HG02571 (cell line): ENCODE measurements around the gene PASK.

Experiments used
- ATAC-seq: cut with Tn5 transposase; IDR thresholded peaks from one replicate; pipeline ENCODE4 v1.9.1; 2021; ENCODE audit warnings: mild to moderate bottlenecking, moderate library complexity; ENCODE audit not compliant: unreplicated experiment

Gene PASK

GRCh38 chr2:241128266-241128665 is 21.0 kb downstream of the PASK start:
- no peak for ATAC-seq

DNA sequence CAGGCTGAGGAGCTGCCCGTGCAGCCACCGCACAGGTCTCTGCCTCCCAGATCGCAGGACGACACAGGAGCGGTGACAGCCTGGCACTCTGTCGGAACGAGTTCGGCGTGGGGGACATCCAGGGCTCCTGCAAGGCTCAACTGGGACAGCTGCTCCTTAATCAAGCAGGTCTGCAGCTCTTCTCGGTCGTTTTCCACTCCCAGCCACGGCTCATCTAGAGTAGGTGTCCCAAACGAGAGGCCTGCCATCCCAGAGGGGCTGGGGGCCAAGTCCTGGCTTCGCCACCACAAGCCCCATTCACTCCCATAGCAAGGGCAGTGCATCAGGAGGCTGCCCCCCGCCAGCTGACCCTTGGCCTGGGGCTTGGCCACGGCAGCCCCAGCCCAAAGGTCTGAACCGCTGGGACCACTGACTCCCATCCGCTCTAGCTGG is 22.5 kb downstream of the PASK start:
- ATAC-seq, result no peak

GRCh38 chr2:241126201-241126611 is 23.1 kb downstream of the PASK start:
- ATAC-seq, result no peak

GRCh38 chr2:241125626-241126025 is 23.6 kb downstream of the PASK start:
- no peak for ATAC-seq

DNA sequence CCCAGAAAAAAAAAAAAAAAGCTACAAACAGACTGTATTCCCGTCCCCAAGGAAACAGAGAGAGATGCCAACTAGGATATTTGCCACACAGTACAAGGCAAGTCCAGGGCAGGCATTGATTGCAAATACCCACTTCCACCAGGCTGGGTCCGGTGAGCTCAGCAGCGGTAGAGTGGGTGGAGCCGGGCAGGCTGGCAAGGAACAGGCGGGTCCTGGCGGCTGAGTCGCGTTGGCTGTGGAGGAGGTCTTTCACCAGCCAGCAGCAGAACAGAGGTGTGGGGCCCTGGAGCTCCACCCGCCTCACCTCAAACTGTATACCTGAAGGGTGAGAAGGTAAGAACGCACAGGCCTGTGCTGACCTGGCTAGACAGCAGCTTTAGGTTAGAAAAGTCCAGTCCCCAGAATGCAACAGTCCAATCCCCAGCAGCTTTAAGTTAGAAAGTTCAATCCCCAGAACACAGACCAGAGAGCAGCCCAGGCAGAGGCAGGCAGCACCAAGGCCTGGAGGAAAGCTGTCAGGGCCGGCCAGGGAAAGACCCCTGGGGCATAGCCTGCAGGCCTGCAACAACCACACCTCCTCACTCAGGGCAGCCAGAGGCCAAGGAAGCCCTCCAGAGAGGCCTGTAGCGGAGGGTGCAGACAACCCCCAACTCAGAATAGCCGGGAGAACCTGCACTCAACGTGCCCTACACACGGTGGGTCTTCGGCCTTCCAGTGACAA is 25.3 kb downstream of the PASK start:
- no peak for ATAC-seq

DNA sequence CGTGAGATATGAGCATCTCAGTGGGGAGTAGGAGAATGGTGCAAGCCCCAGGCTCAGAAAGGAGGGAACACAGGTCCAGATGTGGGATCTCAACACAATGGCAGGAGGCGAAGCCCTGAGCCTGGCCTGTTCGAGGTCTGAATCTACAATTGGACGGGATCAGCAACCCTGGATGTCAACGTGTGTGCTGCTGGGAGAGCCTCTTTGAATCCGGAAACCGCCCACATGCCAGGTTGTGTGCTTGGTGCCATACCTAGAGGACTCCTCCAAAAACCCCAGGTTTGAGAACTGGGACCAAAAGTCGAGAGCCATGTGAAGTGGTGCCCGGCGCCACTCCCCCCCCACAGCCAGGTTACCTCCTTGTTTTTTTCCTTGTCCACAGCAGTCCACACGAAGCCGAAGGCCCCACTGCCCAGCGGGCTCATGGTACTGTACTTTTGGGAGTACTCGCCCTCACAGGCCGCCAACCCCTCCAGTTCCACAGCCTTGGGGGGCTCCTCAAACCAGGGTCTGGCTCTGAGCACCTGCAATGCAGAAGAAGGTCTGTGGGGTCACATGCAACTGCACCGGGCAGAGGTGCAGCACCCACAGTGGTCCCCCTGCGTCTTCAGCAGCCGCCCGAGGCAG is 26.8 kb downstream of the PASK start:
- ATAC-seq, result no peak

- no peak for ATAC-seq
Observed at GRCh38 chr2:241121008-241121407, 28.3 kb downstream of the PASK start.

DNA sequence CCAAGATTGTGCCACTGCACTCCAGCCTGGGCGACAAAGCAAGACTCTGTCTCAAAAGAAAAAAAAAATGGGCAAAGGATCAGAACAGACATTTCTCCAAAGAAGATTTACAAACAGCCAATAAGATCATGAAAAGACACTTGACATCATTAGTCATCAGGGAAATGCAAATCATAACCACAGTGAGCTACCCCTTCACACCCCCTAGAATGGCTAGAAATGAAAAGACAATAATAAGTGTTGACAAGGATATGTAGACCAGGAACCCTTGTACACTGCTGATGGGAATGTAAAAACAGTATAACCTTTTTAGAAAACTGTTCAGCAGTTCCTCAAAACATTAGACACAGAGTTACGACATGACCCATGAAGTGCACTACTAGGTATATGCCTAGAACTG is 28.8 kb downstream of the PASK start:
- no peak for ATAC-seq

GRCh38 chr2:241118737-241119505 is 30.4 kb downstream of the PASK start:
- no peak for ATAC-seq

DNA sequence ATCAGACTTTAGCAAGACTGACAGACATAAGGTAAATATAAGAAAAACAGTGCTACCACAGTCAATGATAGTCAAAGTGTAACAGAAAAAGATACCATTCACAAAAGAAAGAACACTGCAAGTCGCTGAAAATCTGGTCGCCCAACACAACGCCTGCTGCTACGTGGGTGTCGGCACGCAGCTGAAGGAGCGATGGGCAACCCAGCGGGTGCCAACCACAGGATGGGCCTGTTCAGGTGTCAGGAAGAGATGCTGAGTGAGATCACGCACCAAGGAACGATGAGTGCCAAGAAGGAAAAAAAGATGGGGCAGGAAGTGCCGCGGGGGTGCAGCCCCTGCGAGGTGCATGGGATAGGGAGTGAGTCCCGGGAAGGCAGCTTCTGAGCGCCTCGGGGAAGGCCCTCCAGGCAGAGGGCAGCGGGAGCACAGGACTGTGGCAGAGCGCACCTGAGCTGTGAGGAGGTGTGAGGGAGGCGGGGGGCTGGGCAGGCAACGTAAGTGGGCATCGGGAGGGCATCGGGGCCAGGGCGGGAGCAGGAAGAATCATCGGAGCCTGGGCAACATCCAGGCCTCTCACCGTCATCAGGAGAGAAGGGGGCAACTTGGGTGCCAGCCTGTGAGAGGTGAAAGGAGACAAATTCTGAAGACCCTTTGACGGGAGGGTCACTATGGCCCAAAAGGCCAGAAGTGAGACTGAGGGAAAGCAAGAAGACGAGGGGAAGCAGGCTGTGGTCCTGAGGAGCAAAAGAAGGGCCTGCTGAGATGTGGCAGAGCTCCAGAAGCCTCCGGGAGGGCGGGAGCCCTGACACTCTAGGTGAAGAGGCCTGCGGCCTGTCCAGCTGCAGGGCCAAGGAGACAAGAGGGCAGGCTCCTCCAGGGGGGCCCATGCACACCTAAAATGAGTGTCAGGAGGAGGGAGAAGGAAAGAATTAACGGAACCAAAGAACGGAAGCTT is 32.4 kb downstream of the PASK start:
- ATAC-seq, result no peak

DNA sequence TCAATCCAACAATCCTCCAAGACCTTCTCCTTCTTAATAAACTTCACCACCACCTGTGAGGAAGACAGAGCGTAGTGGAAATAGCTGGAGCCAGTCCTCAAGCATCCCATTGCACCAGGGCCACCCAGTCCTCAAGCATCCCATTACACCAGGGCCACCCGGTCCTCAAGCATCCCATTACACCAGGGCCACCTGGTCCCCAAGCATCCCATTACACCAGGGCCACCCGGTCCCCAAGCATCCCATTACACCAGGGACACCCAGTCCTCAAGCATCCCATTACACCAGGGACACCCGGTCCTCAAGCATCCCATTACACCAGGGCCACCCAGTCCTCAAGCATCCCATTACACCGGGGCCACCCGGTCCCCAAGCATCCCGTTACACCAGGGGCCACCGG is 33.9 kb downstream of the PASK start:
- no peak for ATAC-seq

GRCh38 chr2:241114836-241115235 is 34.4 kb downstream of the PASK start:
- no peak for ATAC-seq

GRCh38 chr2:241112592-241112991 is 36.7 kb downstream of the PASK start:
- no peak for ATAC-seq

DNA sequence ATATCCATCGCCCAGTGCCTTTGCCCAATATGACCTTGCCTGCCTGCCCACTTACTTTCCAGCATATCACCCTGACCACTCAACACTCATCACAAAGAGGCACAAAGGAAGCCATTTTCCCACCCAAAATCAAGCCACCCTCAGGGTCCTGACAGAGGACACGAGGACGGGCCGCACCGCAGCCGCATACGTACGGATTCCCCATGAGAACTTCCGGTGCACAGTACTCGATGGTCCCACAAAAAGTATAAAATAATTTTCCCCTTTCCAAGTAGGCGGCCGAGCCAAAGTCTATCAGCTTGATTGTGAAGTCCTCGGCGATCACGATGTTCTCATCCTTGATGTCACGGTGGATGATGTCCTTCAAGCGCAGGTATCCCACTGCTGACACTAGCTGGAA is 37.2 kb downstream of the PASK start:
- no peak for ATAC-seq

GRCh38 chr2:241111440-241111805 is 37.8 kb downstream of the PASK start:
- no peak for ATAC-seq

GRCh38 chr2:241110607-241111439 is 38.4 kb downstream of the PASK start:
- ATAC-seq, result no peak

DNA sequence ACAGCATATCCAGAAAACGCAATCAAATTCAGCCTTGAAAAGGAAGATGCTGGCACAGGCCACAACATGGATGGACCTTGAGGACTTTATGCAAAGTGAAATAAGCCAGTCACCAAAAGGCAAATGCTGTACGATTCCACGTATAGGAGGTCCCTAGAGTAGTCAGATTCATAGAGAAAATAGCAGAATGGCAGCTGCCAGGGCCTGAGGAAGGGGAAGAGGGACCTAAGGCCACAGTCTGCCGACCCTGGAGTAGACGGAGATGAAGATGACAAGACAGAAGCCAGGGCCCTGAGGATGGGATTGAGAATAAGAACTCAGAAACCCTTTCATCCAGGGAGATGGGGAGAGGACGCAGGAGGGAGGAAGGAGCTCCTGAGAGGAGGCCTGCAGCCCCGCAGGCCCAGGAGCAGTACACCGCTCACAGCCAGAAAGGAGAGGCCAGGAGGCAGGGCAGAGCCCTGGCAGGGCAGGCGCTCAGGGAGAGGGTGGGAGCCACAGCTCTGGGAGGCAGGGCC is 39.1 kb downstream of the PASK start:
- ATAC-seq, result no peak

- no peak for ATAC-seq
Observed at GRCh38 chr2:241109210-241110088, 39.8 kb downstream of the PASK start.
